HepG2 (cell line): Measurements from ENCODE around the gene LTB4R2. TPM values are rescaled to one million over a fixed set of nuclear protein-coding genes. Genes with fewer than 3 reads are reported as not detected.

ENCODE experiments used
- ATAC-seq: fragments of 200-7000 bp; cut with Tn5 transposase; 3 replicates; pipeline ENCODE4 v1.9.1; 2020; ENCODE audit warnings: mild to moderate bottlenecking, moderate library complexity
- BruUV-seq: library from RNA; stranded (reverse); fragments of 400-500 nt; replicated peaks from 2 replicates; lab custom pipeline; 2021; lab: Mats Ljungman, UMichigan
- CTCF ChIA-PET: fragments of 300-600 bp; formaldehyde crosslinking; extraction: SDS; loops from one replicate; lab custom pipeline; 2021; ENCODE audit warnings: low total read pairs, inconsistent platforms, low intra/inter-chr PET ratio; lab: Yijun Ruan, JAX
- POLR2A ChIA-PET: fragments of 350-600 bp; sonication (Branson Sonifier 250); formaldehyde crosslinking; loops from one replicate; lab custom pipeline; 2020; ENCODE audit warnings: antibody characterized with exemption, inconsistent platforms; lab: Yijun Ruan, JAX
- DNase-seq: peaks from one replicate; pipeline ENCODE4 v3.0.0-alpha.2; 2015; ENCODE audit warnings: low spot score
- FAIRE-seq: peaks from 3 replicates; lab custom pipeline; 2011; peaks lifted over from hg19 to GRCh38; lab: Jason Lieb, UNC
- H2AFZ ChIP-seq: one replicate; pipeline ENCODE4 v1.6.1; 2011; ENCODE audit warnings: low read length, inconsistent platforms
- H3K27ac ChIP-seq: fragments of 300-600 bp; 3 replicates; pipeline ENCODE4 v1.8.0; 2011; ENCODE audit warnings: mixed run types, mild to moderate bottlenecking, mixed read lengths, low read length, inconsistent platforms; ENCODE audit not compliant: insufficient read depth; ENCODE audit errors: extremely low read length
- H3K27me3 ChIP-seq, 2 experiments: fragments of 200-600 bp in 1 of 2; 2 replicates in 1 of 2; 3 replicates in 1 of 2; pipeline versions ENCODE4 v1.6.0 to v1.8.0; 2011; ENCODE audit warnings: low read length in 2 of 2, mild to moderate bottlenecking in 2 of 2, moderate library complexity in 2 of 2, inconsistent platforms in 1 of 2; ENCODE audit not compliant: insufficient read depth in 2 of 2, control insufficient read depth in 1 of 2
- H3K36me3 ChIP-seq, 2 experiments: fragments of 200-600 bp in 1 of 2; replicated peaks in 1 of 2; 2 replicates in 1 of 2; 3 replicates in 1 of 2; pipeline versions ENCODE4 v1.5.1 to v1.8.0; 2011; ENCODE audit warnings: low read length in 2 of 2, inconsistent platforms in 1 of 2; ENCODE audit not compliant: insufficient read depth in 2 of 2, control insufficient read depth in 1 of 2
- H3K4me1 ChIP-seq: 2 replicates; pipeline ENCODE4 v1.5.1; 2012; ENCODE audit warnings: low read length, inconsistent platforms; ENCODE audit not compliant: insufficient read depth
- H3K4me2 ChIP-seq: 2 replicates; pipeline ENCODE4 v1.6.0; 2011; ENCODE audit warnings: low read depth, low read length, inconsistent platforms
- H3K4me3 ChIP-seq, 3 experiments: fragments of 200-600 bp in 1 of 3; sonication (generic), shearing (Covaris generic) in 1 of 3; replicated peaks in 1 of 3; 2 replicates each; pipeline ENCODE4 v1.5.1; 2011 to 2016; ENCODE audit warnings: low read length in 3 of 3, inconsistent platforms in 2 of 3, low read depth in 2 of 3, mild to moderate bottlenecking in 2 of 3, control low read depth in 1 of 3, mixed read lengths in 1 of 3; ENCODE audit not compliant: insufficient read depth in 1 of 3
- H3K79me2 ChIP-seq: one replicate; pipeline ENCODE4 v1.6.1; 2011; ENCODE audit warnings: low read length, inconsistent platforms; ENCODE audit not compliant: insufficient read depth
- H3K9ac ChIP-seq: 2 replicates; pipeline ENCODE4 v1.6.0; 2011; ENCODE audit warnings: mild to moderate bottlenecking, low read depth, low read length, inconsistent platforms; ENCODE audit not compliant: insufficient read depth
- H3K9me3 ChIP-seq: 2 replicates; pipeline ENCODE4 v1.5.1; 2012; ENCODE audit warnings: mild to moderate bottlenecking, low read length
- H4K20me1 ChIP-seq: 2 replicates; pipeline ENCODE4 v1.6.0; 2011; ENCODE audit warnings: inconsistent platforms, mild to moderate bottlenecking, low read length, moderate library complexity; ENCODE audit not compliant: insufficient read depth
- AGO2 ChIP-seq: fragments of 200-400 bp; formaldehyde crosslinking; optimal IDR thresholded peaks from 2 replicates; pipeline ENCODE3; 2017; ENCODE audit warnings: mild to moderate bottlenecking, low read depth, low read length, moderate library complexity
- EED ChIP-seq: sonication (generic); formaldehyde crosslinking; IDR thresholded peaks from 2 replicates; pipeline ENCODE4 v1.5.0; 2020; ENCODE audit warnings: mild to moderate bottlenecking, missing genetic modification reagents
- FOXK2 ChIP-seq: fragments of 450-650 bp; IDR thresholded peaks from 2 replicates; pipeline ENCODE4 v1.6.1; 2016
- NRL ChIP-seq: sonication (generic); formaldehyde crosslinking; IDR thresholded peaks from 2 replicates; pipeline ENCODE4 v1.5.0; 2020; ENCODE audit warnings: missing genetic modification reagents, mild to moderate bottlenecking, moderate library complexity, borderline replicate concordance
- SMC3 ChIP-seq: IDR thresholded peaks from 2 replicates; pipeline ENCODE4 v1.6.1; 2011; ENCODE audit warnings: low read length, improper control_type of control experiment
- ZMYM2 ChIP-seq: sonication (generic); formaldehyde crosslinking; IDR thresholded peaks from 2 replicates; pipeline ENCODE4 v1.8.0; 2022; ENCODE audit warnings: mild to moderate bottlenecking, missing genetic modification reagents
- ZNF33A ChIP-seq: sonication (generic); formaldehyde crosslinking; IDR thresholded peaks from 2 replicates; pipeline ENCODE4 v1.5.1; 2020; ENCODE audit warnings: missing genetic modification reagents, mild to moderate bottlenecking, moderate library complexity, borderline replicate concordance
- ZNF432 ChIP-seq: sonication (generic); formaldehyde crosslinking; IDR thresholded peaks from 2 replicates; pipeline ENCODE4 v1.5.0; 2020; ENCODE audit warnings: missing genetic modification reagents, mild to moderate bottlenecking, borderline replicate concordance
- ZNF510 ChIP-seq: sonication (generic); formaldehyde crosslinking; IDR thresholded peaks from 2 replicates; pipeline ENCODE4 v1.4.0; 2020; ENCODE audit warnings: low read depth, mild to moderate bottlenecking, missing genetic modification reagents
- ZNF619 ChIP-seq: sonication (generic); formaldehyde crosslinking; IDR thresholded peaks from 2 replicates; pipeline ENCODE4 v1.4.0; 2020; ENCODE audit warnings: mild to moderate bottlenecking, missing genetic modification reagents
- ZNF883 ChIP-seq: sonication (generic); formaldehyde crosslinking; IDR thresholded peaks from 2 replicates; pipeline ENCODE4 v1.5.1; 2020; ENCODE audit warnings: mild to moderate bottlenecking, missing genetic modification reagents; ENCODE audit errors: not compliant biosample characterization
- WGBS: methylation state at CpG from one replicate; pipeline ENCODE4 v1.1.6; 2017; ENCODE audit warnings: low lambda C conversion rate; 5-methylcytosine and 5-hydroxymethylcytosine counted together
- in situ Hi-C: cut with HindIII; loops from 2 replicates; pipeline ENCODE4 v1.10.0; 2017; ENCODE audit warnings: low pct_unique_long_range_greater_than_20kb; ENCODE audit not compliant: extremely low pct_ligation_motif_present
- intact Hi-C: fragments of 100-400 bp; cut with micrococcal nuclease; formaldehyde crosslinking; loops from one replicate; pipeline ENCODE4 v1.10.0; 2022; ENCODE audit not compliant: unreplicated experiment
- polyA plus RNA-seq, 8 experiments: library from polyadenylated mRNA; depleted of rRNA in 3 of 8; stranded (reverse) in 7 of 8; unstranded in 1 of 8; fragments of >200 nt; fragmentation: Illumina TruSeq in 4 of 8; extraction: Trizol in 4 of 8; gene quantifications; 2 replicates each; pipeline versions ENCODE4 v1.2.1 to v1.2.3, GENCODE V29; 2011 to 2016; ENCODE audit warnings: low read depth in 4 of 8, missing spikeins in 1 of 8, mixed read lengths in 1 of 8; ENCODE audit not compliant: insufficient read depth in 1 of 8
- total RNA-seq, 5 experiments: library from RNA; depleted of rRNA; stranded (reverse); fragments of >200 nt; fragmentation: Illumina TruSeq; extraction: Trizol; gene quantifications; 2 replicates each; pipeline ENCODE4 v1.2.3, GENCODE V29; 2016; ENCODE audit warnings: low read depth in 1 of 5
- TF ChIP-seq, protein P1 (sequence below): IDR thresholded peaks from 2 replicates; pipeline ENCODE4 v1.6.1; 2012; ENCODE audit warnings: inconsistent platforms
- TF ChIP-seq, protein P2 (sequence below): sonication (generic); formaldehyde crosslinking; IDR thresholded peaks from 2 replicates; pipeline ENCODE4 v1.8.0; 2022; ENCODE audit warnings: missing genetic modification reagents, low read depth, mild to moderate bottlenecking, borderline replicate concordance
- TF ChIP-seq, protein P3 (sequence below): sonication (generic); formaldehyde crosslinking; conservative IDR thresholded peaks from 2 replicates; pipeline ENCODE4 v1.8.0; 2022; ENCODE audit warnings: low read depth, missing genetic modification reagents
- TF ChIP-seq, protein P4 (sequence below): sonication (generic); formaldehyde crosslinking; IDR thresholded peaks from 2 replicates; pipeline ENCODE4 v1.4.0; 2020; ENCODE audit warnings: missing genetic modification reagents

Gene LTB4R2
- total and polyA plus RNA-seq, 2 of the 13 experiments (the other 11 are each of a cell fraction or from before 2014, with no cell fraction given): 3.9 to 6.9 TPM

DNA sequence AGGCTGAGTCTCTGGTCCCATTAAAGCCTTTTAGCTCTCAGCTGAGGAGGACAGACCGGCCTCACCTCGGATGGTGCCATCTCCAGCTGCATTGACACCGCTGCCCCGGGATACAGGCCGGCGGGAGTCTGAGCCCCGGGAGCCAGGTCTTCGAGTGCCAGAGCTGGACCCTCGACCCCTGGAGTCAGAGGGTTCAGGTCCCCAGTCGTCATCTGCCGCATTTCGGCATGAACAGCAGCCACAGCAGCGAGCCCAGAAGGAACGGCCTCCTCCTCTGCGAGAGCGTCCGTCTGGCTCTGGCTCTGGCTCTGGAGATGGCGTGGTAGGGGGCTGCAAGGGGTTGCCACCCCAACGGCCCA is 48.0 kb upstream of the LTB4R2 start:
- CTCF ChIA-PET: no interaction called here
- POLR2A ChIA-PET: interaction anchor here (0.8 to 16.5 kb wide), 5 partner anchors 8 to 170 kb away, joined by 3 to 435 read pairs (median 8); partner anchors contain the start of genes DHRS1, NOP9, RABGGTA and TINF2
- intact Hi-C loops: no loop called here

DNA sequence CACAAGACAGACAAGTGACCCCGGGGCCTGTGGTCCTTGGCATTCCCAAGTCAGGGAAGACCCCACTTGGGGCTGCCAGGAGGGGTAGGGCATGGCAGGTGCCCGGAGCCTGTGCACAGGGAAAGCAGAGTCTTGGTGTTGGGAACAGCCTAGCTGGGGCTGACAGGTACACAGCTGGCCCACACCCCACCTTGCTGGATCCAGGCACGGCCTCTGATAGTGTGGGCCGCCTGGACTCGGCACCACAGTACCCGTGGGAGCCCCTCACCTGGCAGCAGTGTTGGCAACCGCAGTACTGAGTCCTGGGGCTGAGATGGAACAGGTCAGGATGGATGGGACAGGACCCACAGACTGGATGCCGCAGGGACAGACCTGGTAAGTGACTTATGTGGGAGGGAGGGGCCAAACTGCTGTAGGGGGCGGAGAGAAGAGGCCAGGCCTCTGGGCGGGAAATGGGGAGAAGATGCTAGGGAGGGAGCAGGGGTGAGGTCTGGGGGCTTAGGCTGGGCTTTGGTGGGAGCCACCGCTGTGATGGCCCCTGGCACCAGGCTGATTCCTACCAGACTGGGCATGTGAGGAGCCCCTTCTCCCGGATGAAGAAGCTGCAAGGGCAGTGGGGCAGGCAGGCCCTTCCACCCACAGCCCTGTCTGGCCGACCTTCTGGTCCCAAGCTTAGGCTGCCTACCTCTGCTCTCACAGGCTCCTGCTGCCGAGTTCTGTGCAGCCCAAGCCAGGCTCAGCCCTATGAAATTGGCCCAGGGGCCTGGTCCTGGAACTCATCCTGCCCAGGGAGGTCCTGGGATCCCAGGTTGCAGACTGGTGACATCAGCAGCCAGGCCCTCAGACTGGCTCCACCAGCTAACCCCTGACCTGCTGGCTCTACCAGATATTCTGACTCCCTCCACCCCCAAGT is 46.9 kb upstream of the LTB4R2 start, which contains the start of gene TGM1:
Gene TGM1, minus strand, starts transcription at position 357 of the 913 bp plus-strand sequence. CDS start 825 bp downstream, outside the sequence.
- H3K79me2 ChIP-seq: no peaks in the 10 kb centered on the region
- no peak within 1 kb of the TSS for H3K4me3 ChIP-seq
- ATAC-seq (peak; percentile 1), FAIRE-seq (no peak), DNase-seq (no peak)
- intact Hi-C loops: no loop called here
- no TSS peak for BruUV-seq
- WGBS: 83% methylated on average over 14 of the region's 14 CpGs
- in situ Hi-C loops: no loop called here
- H3K4me2 ChIP-seq: no peak within 1 kb of the TSS
- no peak within 1 kb of the TSS for H3K27ac ChIP-seq
- peaks cover 19 to 28% of the 10 kb centered on the region in 2 experiments; a peak in 4 of 5 replicates for H3K36me3 ChIP-seq
- no peak within 1 kb of the TSS for H2AFZ ChIP-seq
- no peaks in the 10 kb centered on the region for H3K27me3 ChIP-seq
- peaks cover 13% of the 10 kb centered on the region for H3K4me1 ChIP-seq
- H4K20me1 ChIP-seq: no peaks in the 10 kb centered on the region
- no peaks in the 10 kb centered on the region for H3K9me3 ChIP-seq
- ChIA-PET POLR2A (interaction anchor here (1.0 to 16.5 kb wide), 5 partner anchors 7 to 44 kb away, joined by 3 to 435 read pairs (median 23); partner anchors contain the start of genes CIDEB, DHRS1, NOP9 and RABGGTA), CTCF (no interaction called here)
- H3K9ac ChIP-seq: peak within 1 kb of the TSS; percentile 5; the same call in 1 of the 2 replicates
- TF ChIP-seq ZNF432 (no peak), ZNF619 (no peak), ZNF883 (CRISPR knock-in tag) (peak; percentile 62), AGO2 (peak; percentile 51), EED (CRISPR knock-in tag) (0 out of 2 replicates have a peak, but pooled peaks have one; percentile 34), SMC3 (no peak)
- TF ChIP-seq, protein P1, sequence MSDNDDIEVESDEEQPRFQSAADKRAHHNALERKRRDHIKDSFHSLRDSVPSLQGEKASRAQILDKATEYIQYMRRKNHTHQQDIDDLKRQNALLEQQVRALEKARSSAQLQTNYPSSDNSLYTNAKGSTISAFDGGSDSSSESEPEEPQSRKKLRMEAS: no peak
- TF ChIP-seq, protein P2, sequence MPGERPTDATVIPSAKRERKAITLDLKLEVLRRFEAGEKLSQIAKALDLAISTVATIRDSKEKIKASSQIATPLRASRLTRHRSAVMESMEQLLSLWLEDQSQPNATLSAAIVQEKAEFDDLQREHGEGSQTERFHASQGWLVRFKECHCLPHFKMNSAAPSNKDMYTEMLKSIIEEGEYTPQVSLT: no peak
- TF ChIP-seq, protein P3, sequence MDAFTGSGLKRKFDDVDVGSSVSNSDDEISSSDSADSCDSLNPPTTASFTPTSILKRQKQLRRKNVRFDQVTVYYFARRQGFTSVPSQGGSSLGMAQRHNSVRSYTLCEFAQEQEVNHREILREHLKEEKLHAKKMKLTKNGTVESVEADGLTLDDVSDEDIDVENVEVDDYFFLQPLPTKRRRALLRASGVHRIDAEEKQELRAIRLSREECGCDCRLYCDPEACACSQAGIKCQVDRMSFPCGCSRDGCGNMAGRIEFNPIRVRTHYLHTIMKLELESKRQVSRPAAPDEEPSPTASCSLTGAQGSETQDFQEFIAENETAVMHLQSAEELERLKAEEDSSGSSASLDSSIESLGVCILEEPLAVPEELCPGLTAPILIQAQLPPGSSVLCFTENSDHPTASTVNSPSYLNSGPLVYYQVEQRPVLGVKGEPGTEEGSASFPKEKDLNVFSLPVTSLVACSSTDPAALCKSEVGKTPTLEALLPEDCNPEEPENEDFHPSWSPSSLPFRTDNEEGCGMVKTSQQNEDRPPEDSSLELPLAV (CRISPR knock-in tag): no peak

More for the DNA sequence above, 48.0 kb upstream of the LTB4R2 start:
- H4K20me1 ChIP-seq: no peaks in the 10 kb centered on the region
- no TSS peak for BruUV-seq
- no peak overlapping the region for H3K9ac ChIP-seq
- H3K36me3 ChIP-seq: peaks cover 9 to 19% of the 10 kb centered on the region in 2 experiments; a peak in 4 of 5 replicates
- no peak for FAIRE-seq
- DNase-seq: no peak
- H3K27me3 ChIP-seq: no peaks in the 10 kb centered on the region
- peaks cover 16% of the 10 kb centered on the region for H3K4me1 ChIP-seq
- H3K4me3 ChIP-seq: no peak overlapping the region
- H3K27ac ChIP-seq: no peak overlapping the region
- no peaks in the 10 kb centered on the region for H3K9me3 ChIP-seq
- in situ Hi-C loops: no loop called here
- TF ChIP-seq FOXK2: no peak
- no peak for TF ChIP-seq ZNF510 (CRISPR knock-in tag)
- TF ChIP-seq AGO2: peak; percentile 22
- 0 out of 2 replicates have a peak, but pooled peaks have one; percentile 2 for TF ChIP-seq NRL (CRISPR knock-in tag)
- TF ChIP-seq, protein P4, sequence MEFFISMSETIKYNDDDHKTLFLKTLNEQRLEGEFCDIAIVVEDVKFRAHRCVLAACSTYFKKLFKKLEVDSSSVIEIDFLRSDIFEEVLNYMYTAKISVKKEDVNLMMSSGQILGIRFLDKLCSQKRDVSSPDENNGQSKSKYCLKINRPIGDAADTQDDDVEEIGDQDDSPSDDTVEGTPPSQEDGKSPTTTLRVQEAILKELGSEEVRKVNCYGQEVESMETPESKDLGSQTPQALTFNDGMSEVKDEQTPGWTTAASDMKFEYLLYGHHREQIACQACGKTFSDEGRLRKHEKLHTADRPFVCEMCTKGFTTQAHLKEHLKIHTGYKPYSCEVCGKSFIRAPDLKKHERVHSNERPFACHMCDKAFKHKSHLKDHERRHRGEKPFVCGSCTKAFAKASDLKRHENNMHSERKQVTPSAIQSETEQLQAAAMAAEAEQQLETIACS: no peak
- no peak for TF ChIP-seq ZNF33A (CRISPR knock-in tag)
- no peak for TF ChIP-seq ZMYM2 (CRISPR knock-in tag)
- H2AFZ ChIP-seq: no peak overlapping the region
- no peaks in the 10 kb centered on the region for H3K79me2 ChIP-seq
- no peak overlapping the region for H3K4me2 ChIP-seq
- ATAC-seq: no peak
- 89% methylated on average over 19 of the region's 19 CpGs for WGBS
